GM12878 (cell line): ENCODE measurements around the gene MALT1. TPM values are rescaled to one million over a fixed set of nuclear protein-coding genes. Genes with fewer than 3 reads are reported as not detected.

Source experiments
- ATAC-seq: fragments of 200-7000 bp; cut with Tn5 transposase; 3 replicates; pipeline ENCODE4 v1.9.1; 2020; ENCODE audit warnings: mild to moderate bottlenecking, moderate library complexity
- BruUV-seq: library from RNA; stranded (reverse); fragments of 400-500 nt; replicated peaks from 2 replicates; lab custom pipeline; 2021; lab: Mats Ljungman, UMichigan
- CTCF ChIA-PET: fragments of 300-600 bp; sonication (Branson Sonifier 250); formaldehyde crosslinking; extraction: SDS; loops from one replicate; lab custom pipeline; 2021; ENCODE audit warnings: inconsistent platforms; lab: Yijun Ruan, JAX
- POLR2A ChIA-PET: fragments of 350-600 bp; formaldehyde crosslinking; extraction: SDS; loops from one replicate; lab custom pipeline; 2021; ENCODE audit warnings: inconsistent platforms; lab: Charles Lee
- RAD21 ChIA-PET: fragments of 300-600 bp; sonication (Branson Sonifier 250); formaldehyde crosslinking; loops from one replicate; lab custom pipeline; 2023; ENCODE audit warnings: antibody characterized with exemption; ENCODE audit not compliant: unreplicated experiment; lab: Charles Lee
- SMC1A ChIA-PET: fragments of 300-600 bp; sonication (Branson Sonifier 250); formaldehyde crosslinking; loops from one replicate; lab custom pipeline; 2023; ENCODE audit not compliant: unreplicated experiment, uncharacterized antibody; lab: Charles Lee
- DNase-seq: peaks from one replicate; pipeline ENCODE4 v3.0.0-alpha.2; 2011; ENCODE audit warnings: low read depth, low spot score
- FAIRE-seq: peaks from 3 replicates; lab custom pipeline; 2011; peaks lifted over from hg19 to GRCh38; lab: Jason Lieb, UNC
- H2AFZ ChIP-seq: 2 replicates; pipeline ENCODE4 v1.6.0; 2011; ENCODE audit warnings: low read depth, low read length, control low read depth; ENCODE audit not compliant: control insufficient read depth
- H3K27ac ChIP-seq: 2 replicates; pipeline ENCODE4 v1.5.1; 2011; ENCODE audit warnings: control low read depth; ENCODE audit not compliant: control insufficient read depth, insufficient read depth
- H3K27me3 ChIP-seq, 2 experiments: replicated peaks in 1 of 2; 2 replicates each; pipeline versions ENCODE4 v1.6.0 to v1.6.1; 2011; ENCODE audit warnings: low read length in 1 of 2; ENCODE audit not compliant: control insufficient read depth in 2 of 2, insufficient read depth in 2 of 2
- H3K36me3 ChIP-seq, 2 experiments: 2 replicates each; pipeline ENCODE4 v1.5.1; 2011; ENCODE audit warnings: low read length in 1 of 2; ENCODE audit not compliant: control insufficient read depth in 2 of 2, insufficient read depth in 2 of 2
- H3K4me1 ChIP-seq: 2 replicates; pipeline ENCODE4 v1.6.1; 2011; ENCODE audit warnings: mild to moderate bottlenecking, low read length, moderate library complexity, mixed read lengths; ENCODE audit not compliant: control insufficient read depth, insufficient read depth
- H3K4me2 ChIP-seq: 2 replicates; pipeline ENCODE4 v1.6.0; 2011; ENCODE audit warnings: control low read depth; ENCODE audit not compliant: control insufficient read depth, insufficient read depth
- H3K4me3 ChIP-seq: fragments of 200-600 bp; sonication (generic); 2 replicates; pipeline ENCODE4 v1.5.1; 2016
- H3K79me2 ChIP-seq: 2 replicates; pipeline ENCODE4 v1.6.0; 2011; ENCODE audit warnings: low read length; ENCODE audit not compliant: control insufficient read depth, insufficient read depth
- H3K9ac ChIP-seq: 2 replicates; pipeline ENCODE4 v1.8.0; 2011; ENCODE audit warnings: low read length, control low read depth, mixed read lengths; ENCODE audit not compliant: control insufficient read depth, insufficient read depth
- H3K9me3 ChIP-seq: replicated peaks from 3 replicates; pipeline ENCODE4 v1.5.1; 2011; ENCODE audit warnings: mild to moderate bottlenecking, low read length; ENCODE audit not compliant: control insufficient read depth, insufficient read depth
- H4K20me1 ChIP-seq: 2 replicates; pipeline ENCODE4 v1.6.0; 2011; ENCODE audit not compliant: control insufficient read depth, insufficient read depth
- E2F8 ChIP-seq: fragments of 450-650 bp; IDR thresholded peaks from 2 replicates; pipeline ENCODE4 v1.6.1; 2018; ENCODE audit warnings: mild to moderate bottlenecking, low read depth, moderate library complexity; ENCODE audit not compliant: partially characterized antibody
- JUND ChIP-seq: IDR thresholded peaks from 2 replicates; pipeline ENCODE4 v1.6.1; 2012; ENCODE audit warnings: low read depth, mild to moderate bottlenecking, low read length, improper control_type of control experiment, moderate library complexity
- RBBP5 ChIP-seq: fragments of 200-600 bp; sonication (generic); conservative IDR thresholded peaks from 2 replicates; pipeline ENCODE4 v1.6.1; 2016
- ZNF384 ChIP-seq: IDR thresholded peaks from 2 replicates; pipeline ENCODE4 v1.6.1; 2012; ENCODE audit warnings: low read depth, mild to moderate bottlenecking, low read length, improper control_type of control experiment, borderline replicate concordance
- WGBS: methylation state at CpG from one replicate; pipeline ENCODE4 v1.1.6; 2016; ENCODE audit warnings: low lambda C conversion rate; ENCODE audit not compliant: insufficient replicate concordance, insufficient coverage; ENCODE audit errors: missing lambda C conversion rate; 5-methylcytosine and 5-hydroxymethylcytosine counted together
- in situ Hi-C: fragments of 300-500 bp; cut with MboI; formaldehyde crosslinking; loops from 9 replicates; pipeline ENCODE4 v1.14.3; 2018; ENCODE audit warnings: mixed read lengths
- intact Hi-C: fragments of 100-400 bp; cut with micrococcal nuclease; formaldehyde crosslinking; loops from one replicate; pipeline ENCODE4 v1.14.2; 2022; ENCODE audit not compliant: unreplicated experiment
- polyA plus RNA-seq, 11 experiments: library from polyadenylated mRNA; depleted of rRNA in 4 of 11; unstranded in 6 of 11; stranded (reverse) in 5 of 11; fragments of >200 nt; fragmentation: Nextera tagmentation in 4 of 11; fragmentation: Illumina TruSeq in 1 of 11; extraction: Ambion mirVana in 4 of 11; extraction: Trizol in 1 of 11; gene quantifications; 1 replicate in 1 of 11; 2 replicates in 10 of 11; pipeline versions ENCODE4 v1.2.1 to v1.2.3, GENCODE V29; 2011 to 2016; ENCODE audit warnings: inconsistent platforms in 2 of 11, missing spikeins in 2 of 11, low read depth in 1 of 11
- total RNA-seq, 4 experiments: library from RNA; depleted of rRNA in 3 of 4; stranded (reverse); fragments of >200 nt in 3 of 4; fragmentation: Illumina TruSeq in 1 of 4; extraction: Trizol in 1 of 4; gene quantifications; 2 replicates each; pipeline versions ENCODE4 v1.2.1 to v1.2.3, GENCODE V29; 2013 to 2021

Gene MALT1
- total and polyA plus RNA-seq, 10 of the 15 experiments (the other 5 are each of a cell fraction or from before 2014, with no cell fraction given) = 17.6 to 126 (median 45.4) TPM

GRCh38 chr18:58682429-58683069, 11.3 kb downstream of the MALT1 start:
- RAD21 ChIA-PET = interaction anchor here (0.5 to 2.4 kb wide), 5 partner anchors 11 to 141 kb away, joined by 3 to 12 read pairs (median 4); partner anchors contain the start of gene MALT1
- Histone ChIP-seq H3K36me3 (peaks cover 7 to 29% of the 10 kb centered on the region in 2 experiments), H3K9ac (no peak overlapping the region), H3K79me2 (peaks cover 87% of the 10 kb centered on the region), H2AFZ (no peak overlapping the region), H3K4me1 (peaks cover 4% of the 10 kb centered on the region), H3K4me2 (no peak overlapping the region)
- no peak for DNase-seq
- no peak for TF ChIP-seq ZNF384
- no peak for TF ChIP-seq E2F8
- TF ChIP-seq JUND = no peak
- TF ChIP-seq RBBP5 = no peak
- TF ChIP-seq, all 136 proteins: peak for 0
- BruUV-seq = no TSS peak
- H3K4me3 ChIP-seq = no peak overlapping the region
- ChIA-PET CTCF (interaction anchor here (1.1 to 2.0 kb wide), 4 partner anchors 10 to 152 kb away, joined by 3 to 5 read pairs (median 4); no protein-coding TSS in a partner anchor), POLR2A (interaction anchor here (1.4 to 4.7 kb wide), 2 partner anchors 9 to 10 kb away, joined by 3 to 29 read pairs; partner anchors contain the start of gene MALT1), SMC1A (interaction anchor here (0.5 to 2.9 kb wide), 15 partner anchors 8 to 153 kb away, joined by 3 to 12 read pairs (median 4); partner anchors contain the start of gene MALT1)
- H3K27ac ChIP-seq = peak overlapping the region; percentile 20; the same call in 1 of the 2 replicates
- in situ Hi-C loops (no loop called here), intact Hi-C loops (no loop called here)
- no peaks in the 10 kb centered on the region for H3K27me3 ChIP-seq
- H3K9me3 ChIP-seq = no peaks in the 10 kb centered on the region
- no peaks in the 10 kb centered on the region for H4K20me1 ChIP-seq
- ATAC-seq = no peak
- no peak for FAIRE-seq
- 99% methylated on average over 5 of the region's 5 CpGs for WGBS
